GM21447 (cell line): ENCODE results near the gene ITPA.

Experiments used
- ATAC-seq: cut with Tn5 transposase; IDR thresholded peaks from one replicate; pipeline ENCODE4 v1.9.1; 2021; ENCODE audit not compliant: unreplicated experiment

The ITPA gene

GRCh38 chr20:3209257-3209945 is at the start of gene ITPA:
Gene ITPA, plus strand, starts transcription at chr20:3209498. Its CDS starts 54 bp downstream, at chr20:3209552.
- peak; percentile 42 for ATAC-seq

DNA sequence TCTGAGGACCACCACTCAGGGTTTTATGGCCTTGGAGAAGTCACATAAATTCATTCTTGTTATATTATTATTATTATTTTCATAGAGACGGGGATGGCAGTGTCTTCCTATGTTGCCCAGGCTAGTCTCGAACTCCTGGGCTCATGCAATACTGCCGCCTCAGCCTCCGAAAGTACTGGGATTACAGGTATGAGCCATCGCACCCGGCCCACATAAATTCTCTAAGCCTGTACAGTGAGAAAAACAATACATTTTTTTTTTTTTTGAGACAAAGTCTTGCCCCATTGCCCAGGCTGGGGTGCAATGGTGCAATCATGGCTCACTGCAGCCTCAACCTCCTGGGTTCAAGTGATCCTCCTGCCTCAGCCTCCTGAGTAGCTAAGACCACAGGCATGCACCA is 48.9 kb upstream of the ITPA start:
- no peak for ATAC-seq

DNA sequence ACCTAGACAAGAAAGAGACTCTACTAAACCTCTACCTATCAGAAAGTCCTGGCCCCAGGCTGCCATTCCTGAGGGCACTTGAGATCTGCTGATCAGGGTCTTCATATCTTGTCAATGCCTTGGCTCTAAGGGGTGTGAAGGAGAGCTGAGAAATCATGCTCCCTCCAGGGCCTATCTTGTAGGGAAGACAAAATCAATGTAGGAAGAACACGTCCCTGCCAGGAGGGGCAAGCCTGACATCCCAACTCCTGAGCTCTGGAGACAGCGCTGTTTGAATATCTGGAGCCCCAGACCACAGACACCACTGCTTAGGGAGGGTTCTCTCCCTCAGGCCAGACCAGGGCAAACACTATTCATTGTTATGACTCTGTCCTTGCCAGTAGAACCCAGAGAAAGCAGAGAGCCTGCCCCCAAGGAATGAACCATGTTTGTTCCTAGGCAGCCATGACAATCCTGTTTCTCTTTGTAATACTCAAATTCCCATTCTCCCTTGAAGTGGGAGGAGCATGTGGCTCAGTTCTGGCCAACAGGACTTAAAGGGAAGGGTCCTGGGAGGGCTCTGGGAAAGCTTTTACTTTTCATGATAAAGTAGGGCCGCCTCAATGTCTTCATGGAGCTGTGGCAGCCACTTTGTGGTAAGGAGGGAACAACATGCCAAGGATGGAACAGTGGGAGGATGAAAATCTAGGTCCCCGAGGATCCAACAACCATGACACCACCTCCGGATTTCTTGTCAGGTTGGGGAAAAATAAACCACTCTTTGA is 47.8 kb upstream of the ITPA start:
- no peak for ATAC-seq

DNA sequence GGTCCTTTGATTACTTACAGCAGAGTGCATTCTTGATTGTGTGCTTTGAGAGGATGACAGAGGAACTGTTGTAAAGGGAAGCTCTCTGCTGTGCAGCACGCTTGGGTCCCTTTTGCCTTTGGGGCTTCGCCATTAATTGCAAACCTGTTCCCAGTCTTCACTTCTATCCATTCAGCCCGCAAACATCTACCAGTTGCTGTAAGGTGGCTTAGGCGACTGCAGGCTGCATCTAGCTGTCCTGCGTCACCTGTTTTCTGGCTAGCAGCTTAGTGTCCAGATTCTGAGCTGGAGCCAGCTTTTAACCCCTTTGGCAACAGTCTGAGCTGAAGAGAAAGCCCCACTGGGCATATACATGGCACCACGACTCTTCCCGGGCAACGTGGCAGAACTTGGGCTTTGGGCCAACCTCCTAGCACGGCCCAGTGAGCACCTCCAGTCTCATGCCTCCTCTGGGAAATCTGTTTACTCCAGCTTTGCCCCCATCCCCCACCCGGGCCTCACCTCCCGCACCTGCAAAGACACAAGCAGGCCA is 47.2 kb upstream of the ITPA start:
- ATAC-seq, result no peak

DNA sequence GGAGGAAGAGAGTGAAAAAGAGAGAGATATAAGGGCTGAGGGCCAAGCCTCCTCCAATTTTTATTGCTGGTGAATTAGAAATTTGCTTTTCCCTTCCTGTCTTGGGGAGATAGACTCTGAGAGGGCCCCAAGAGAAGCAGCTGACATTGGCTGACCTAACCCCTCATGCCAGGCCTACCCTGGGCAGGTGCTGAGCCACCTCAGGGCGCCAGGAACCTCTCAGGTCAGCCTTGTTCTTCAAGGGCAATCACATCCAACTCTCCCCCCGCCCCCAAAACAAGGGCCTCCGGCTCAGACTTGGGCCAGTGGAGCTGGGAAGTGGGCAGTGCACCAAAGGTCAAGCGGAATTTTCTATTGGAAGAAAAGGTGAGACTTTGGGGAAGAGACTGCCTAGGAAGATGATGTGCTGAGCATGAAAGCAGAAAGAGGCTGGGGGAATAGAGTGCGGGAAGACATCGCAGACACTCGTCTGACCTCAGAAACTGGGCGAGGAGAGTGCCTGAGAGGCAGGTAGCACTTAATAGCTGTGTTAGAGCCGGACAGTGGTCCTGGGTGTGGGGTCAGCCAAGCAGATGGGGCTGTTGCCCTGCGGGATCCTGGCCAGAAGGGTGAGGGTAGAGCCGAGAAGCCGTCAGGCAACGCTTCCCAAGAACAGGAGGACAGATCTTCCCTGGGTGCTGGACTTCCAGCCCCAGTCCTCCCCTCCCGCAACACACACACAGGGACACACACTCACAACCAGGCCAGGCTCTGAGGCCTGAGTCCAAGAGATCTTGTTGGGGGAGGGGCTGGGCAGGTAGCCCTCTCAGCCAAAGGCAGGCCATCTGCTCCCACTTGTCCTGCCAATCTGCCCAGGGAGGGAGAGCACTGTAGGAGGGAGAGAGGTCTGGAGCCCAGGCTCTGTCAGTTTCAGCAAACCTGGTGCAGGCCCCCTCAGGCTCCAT is 45.9 kb upstream of the ITPA start:
- no peak for ATAC-seq

GRCh38 chr20:3164043-3164762 is 45.1 kb upstream of the ITPA start:
- no peak for ATAC-seq

DNA sequence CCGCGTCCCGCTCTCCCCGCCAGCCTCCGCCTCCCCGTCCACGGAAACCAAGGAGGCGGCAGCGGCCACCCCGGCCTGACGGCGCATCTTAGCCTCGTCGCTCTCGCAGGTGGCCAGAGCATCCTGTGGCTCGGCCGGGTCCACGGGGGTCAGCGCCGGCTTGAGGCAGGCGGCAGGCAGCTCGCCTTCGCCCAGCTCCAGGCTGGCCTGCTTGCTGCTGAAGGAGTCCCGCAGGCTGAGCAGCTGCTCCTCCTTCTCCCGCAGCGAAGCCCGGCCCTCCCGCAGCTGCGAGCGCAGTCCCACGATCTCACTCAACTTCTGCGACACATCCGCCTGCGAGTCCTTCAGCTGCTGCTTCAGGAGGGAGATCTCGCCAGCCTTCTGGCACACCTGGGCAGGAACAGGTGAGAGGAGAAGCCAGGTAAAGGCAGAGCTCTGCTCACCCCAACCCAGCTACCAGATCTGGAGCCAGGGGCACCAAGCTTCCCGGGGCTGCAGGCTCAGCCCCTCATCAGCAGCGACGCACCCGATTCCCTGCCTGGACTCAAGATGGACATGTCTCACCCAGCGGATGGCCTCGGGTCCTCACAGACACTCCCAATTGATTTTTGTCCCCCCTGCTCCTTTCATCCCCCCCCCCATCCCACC is 44.4 kb upstream of the ITPA start:
- no peak for ATAC-seq

- no peak for ATAC-seq
Measured at GRCh38 chr20:3165473-3166337, 43.6 kb upstream of the ITPA start.

DNA sequence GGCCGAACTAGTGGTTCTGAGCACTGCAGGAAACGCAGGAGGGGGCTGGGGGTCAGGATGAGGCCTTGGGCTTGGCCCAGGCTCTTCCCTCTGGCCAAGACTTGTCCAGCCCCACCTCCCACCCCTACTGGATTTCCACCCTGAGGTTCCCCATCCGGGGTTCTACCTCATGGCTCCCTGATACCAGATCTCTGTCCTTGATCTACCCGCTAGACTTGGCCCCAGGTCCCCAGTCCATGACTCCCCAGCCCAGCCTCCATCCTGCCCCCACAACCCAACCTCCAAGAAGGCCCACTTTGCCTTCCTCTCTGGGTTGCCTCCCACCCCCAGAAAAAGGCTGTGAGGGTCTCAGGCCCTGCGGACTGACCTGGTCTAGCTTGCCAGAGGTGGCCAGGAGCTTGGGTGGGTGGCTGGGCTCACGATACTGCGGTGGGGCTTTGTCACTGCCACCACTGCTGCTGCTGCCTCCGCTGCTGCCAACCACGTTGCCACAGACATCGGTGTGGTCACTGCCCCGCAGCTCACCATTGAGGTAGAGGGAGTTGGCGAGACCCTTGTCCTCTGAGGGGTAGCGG is 42.9 kb upstream of the ITPA start:
- no peak for ATAC-seq

DNA sequence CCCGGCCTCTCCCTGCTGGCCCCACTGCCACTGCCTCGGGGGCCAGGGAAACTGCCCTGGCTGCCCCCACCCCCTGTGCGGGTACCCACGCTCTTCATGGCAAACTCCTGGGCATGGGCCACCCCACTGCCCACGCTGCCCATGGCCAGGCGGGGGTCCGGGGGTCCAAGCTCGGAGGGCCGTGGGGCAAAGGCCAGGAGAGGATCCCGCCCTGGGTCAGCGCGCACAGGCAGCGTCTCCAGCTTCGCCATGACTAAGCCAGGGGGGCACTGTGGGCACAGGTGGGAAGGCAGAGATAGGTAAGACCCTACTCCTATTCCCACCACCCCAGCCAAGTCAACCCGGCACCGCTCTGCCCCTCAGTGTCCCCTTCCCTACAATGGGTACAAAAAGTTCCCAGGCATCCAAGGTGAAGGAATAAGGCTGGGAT is 42.4 kb upstream of the ITPA start:
- no peak for ATAC-seq

GRCh38 chr20:3167738-3168078 is 41.6 kb upstream of the ITPA start:
- ATAC-seq, result no peak

- no peak for ATAC-seq
Measured at GRCh38 chr20:3168079-3168828, 41.0 kb upstream of the ITPA start.

- no peak for ATAC-seq
Measured at GRCh38 chr20:3168829-3169590, 40.3 kb upstream of the ITPA start.

GRCh38 chr20:3171391-3172125 is 37.7 kb upstream of the ITPA start:
- no peak for ATAC-seq

GRCh38 chr20:3172126-3172932 is 37.0 kb upstream of the ITPA start:
- ATAC-seq, result no peak
